ENCODE measurements around the gene POLE.

The POLE gene

GRCh38 chr12:132639956-132640520 is 47.1 kb downstream of the POLE start:
- Histone ChIP-seq H3K9me3 (ENCODE audit: control insufficient read depth, insufficient read depth, low read depth, low read length) (no peaks in the 10 kb centered on the region), H3K4me3 (ENCODE audit: low read depth, low read length) (no peak overlapping the region), H3K27ac (ENCODE audit: extremely low read depth, low read depth, low read length) (no peak overlapping the region), H3K4me1 (ENCODE audit: control insufficient read depth, insufficient read depth, low read length) (no peaks in the 10 kb centered on the region), H3K36me3 (ENCODE audit: control insufficient read depth in 2 of 2, insufficient read depth in 1 of 2, low read length in 2 of 2) (peaks cover 26 to 91% of the 10 kb centered on the region in 2 experiments)
- ChIA-PET POLR2A (no interaction called here), CTCF (interaction anchor here (0.6 to 2.4 kb wide), 2 partner anchors 9 to 171 kb away, joined by 4 to 8 read pairs; no protein-coding TSS in a partner anchor)
- TF ChIP-seq PRDM4 (tag by site-specific recombination; IDR thresholded peaks at IDR 0.05) (no peak), ZNF792 (tag by site-specific recombination; IDR thresholded peaks at IDR 0.05) (no peak)

- POLR2A ChIA-PET, result no interaction called here
- H3K4me1 ChIP-seq (ENCODE audit: control insufficient read depth, insufficient read depth, low read length), result no peaks in the 10 kb centered on the region
- no peak for TF ChIP-seq ZSCAN18 (tag by site-specific recombination; IDR thresholded peaks at IDR 0.05)
- no peak for TF ChIP-seq ZNF791 (tag by site-specific recombination; IDR thresholded peaks at IDR 0.05)
- TF ChIP-seq ZNF221 (tag by site-specific recombination; IDR thresholded peaks at IDR 0.05; ENCODE audit: borderline replicate concordance), result no peak
- TF ChIP-seq SP7 (tag by site-specific recombination; IDR thresholded peaks at IDR 0.05), result no peak
- no peak for TF ChIP-seq ZNF76 (tag by site-specific recombination; IDR thresholded peaks at IDR 0.05; ENCODE audit: borderline replicate concordance, low read depth)
- no peak for TF ChIP-seq ZNF335 (tag by site-specific recombination; conservative IDR thresholded peaks at IDR 0.05)
- TF ChIP-seq ZNF302 (tag by site-specific recombination; IDR thresholded peaks at IDR 0.05; ENCODE audit: low read depth), result no peak
- no peak for TF ChIP-seq KLF10 (tag by site-specific recombination; IDR thresholded peaks at IDR 0.05)
- TF ChIP-seq ZNF654 (tag by site-specific recombination; IDR thresholded peaks at IDR 0.05; ENCODE audit: low read depth), result peak; percentile 28; the same call in 1 of the 2 replicates
- TF ChIP-seq ZNF16 (tag by site-specific recombination; IDR thresholded peaks at IDR 0.05; ENCODE audit: low read depth), result no peak
- no peak for TF ChIP-seq ZNF521 (tag by site-specific recombination; IDR thresholded peaks at IDR 0.05)
- TF ChIP-seq ZBTB10 (tag by site-specific recombination; IDR thresholded peaks at IDR 0.05), result no peak
- peak; percentile 51; the same call in 1 of the 2 replicates for TF ChIP-seq ZBTB17 (tag by site-specific recombination; IDR thresholded peaks at IDR 0.05)
- no peak for TF ChIP-seq ZNF121 (tag by site-specific recombination; IDR thresholded peaks at IDR 0.05)
- no peak for TF ChIP-seq SCRT1 (tag by site-specific recombination; IDR thresholded peaks at IDR 0.05; ENCODE audit: borderline replicate concordance)
- no peak for TF ChIP-seq ZNF366 (tag by site-specific recombination; conservative IDR thresholded peaks at IDR 0.05)
- no peak for TF ChIP-seq ZNF777 (tag by site-specific recombination; IDR thresholded peaks at IDR 0.05; ENCODE audit: borderline replicate concordance)
- TF ChIP-seq ZNF596 (tag by site-specific recombination; IDR thresholded peaks at IDR 0.05), result no peak
- no peak for TF ChIP-seq ZNF658 (tag by site-specific recombination; IDR thresholded peaks at IDR 0.05)
- no peak for TF ChIP-seq MYNN (tag by site-specific recombination; IDR thresholded peaks at IDR 0.05; ENCODE audit: borderline replicate concordance)
- no peak for TF ChIP-seq ZNF768 (tag by site-specific recombination; IDR thresholded peaks at IDR 0.05)
- peak; percentile 45; the same call in 1 of the 2 replicates for TF ChIP-seq ZNF600 (tag by site-specific recombination; IDR thresholded peaks at IDR 0.05)
- no peak for TF ChIP-seq ZNF391 (tag by site-specific recombination; IDR thresholded peaks at IDR 0.05; ENCODE audit: borderline replicate concordance, low read depth)
Observed at GRCh38 chr12:132638541-132639408, 48.4 kb downstream of the POLE start.

More at GRCh38 chr12:132638541-132639408, 48.4 kb downstream of the POLE start:
- no peak overlapping the region for H3K27ac ChIP-seq (ENCODE audit: extremely low read depth, low read depth, low read length)
- H3K9me3 ChIP-seq (ENCODE audit: control insufficient read depth, insufficient read depth, low read depth, low read length), result no peaks in the 10 kb centered on the region
- H3K36me3 ChIP-seq (ENCODE audit: control insufficient read depth in 2 of 2, insufficient read depth in 1 of 2, low read length in 2 of 2), result peaks cover 24 to 97% of the 10 kb centered on the region in 2 experiments
- CTCF ChIA-PET, result interaction anchor here (0.5 to 2.4 kb wide), 18 partner anchors 9 to 223 kb away, joined by 3 to 11 read pairs (median 5); partner anchors contain the start of gene P2RX2
- H3K4me3 ChIP-seq (ENCODE audit: low read depth, low read length), result no peak overlapping the region

All from HEK293 (cell line).